HEK293 (cell line): Measurements from ENCODE around the gene CLDN10.

ENCODE experiments used
- CTCF ChIA-PET: fragments of 350-600 bp; formaldehyde crosslinking; extraction: SDS; loops from one replicate; lab custom pipeline; 2021; ENCODE audit warnings: antibody characterized with exemption; lab: Yijun Ruan, JAX
- POLR2A ChIA-PET: fragments of 300-600 bp; formaldehyde crosslinking; extraction: SDS; loops from one replicate; lab custom pipeline; 2020; ENCODE audit warnings: antibody characterized with exemption, inconsistent platforms; lab: Yijun Ruan, JAX
- H3K27ac ChIP-seq: fragments of 200-500 bp; sonication (Bioruptor generic); 2 replicates; pipeline ENCODE4 v1.5.1; 2014; ENCODE audit warnings: low read depth, low read length, control low read depth, inconsistent platforms; ENCODE audit errors: extremely low read depth
- H3K36me3 ChIP-seq, 2 experiments: fragments of 200-500 bp in 1 of 2; sonication (Bioruptor generic) in 1 of 2; 1 replicate in 1 of 2; 2 replicates in 1 of 2; pipeline ENCODE4 v1.5.1; 2014 to 2017; ENCODE audit warnings: inconsistent platforms in 2 of 2, low read length in 2 of 2; ENCODE audit not compliant: control insufficient read depth in 2 of 2, insufficient read depth in 1 of 2
- H3K4me1 ChIP-seq: fragments of 200-500 bp; sonication (Bioruptor generic); 2 replicates; pipeline ENCODE4 v1.5.1; 2014; ENCODE audit warnings: mild to moderate bottlenecking, low read length, inconsistent platforms; ENCODE audit not compliant: control insufficient read depth, insufficient read depth
- H3K4me3 ChIP-seq: 2 replicates; pipeline ENCODE4 v1.5.1; 2011; ENCODE audit warnings: low read depth, mild to moderate bottlenecking, control low read depth, low read length, moderate library complexity
- H3K9me3 ChIP-seq: fragments of 200-500 bp; sonication (Bioruptor generic); 2 replicates; pipeline ENCODE4 v1.5.1; 2014; ENCODE audit warnings: low read depth, low read length, inconsistent platforms; ENCODE audit not compliant: control insufficient read depth, insufficient read depth
- ATF2 ChIP-seq: fragments of 450-650 bp; formaldehyde crosslinking; IDR thresholded peaks from 2 replicates; pipeline ENCODE4 v1.5.1; 2016; ENCODE audit warnings: missing biosample characterization, missing genetic modification characterization, low read depth
- GLI4 ChIP-seq: fragments of 450-650 bp; formaldehyde crosslinking; IDR thresholded peaks from 2 replicates; pipeline ENCODE4 v1.5.1; 2016; ENCODE audit warnings: missing biosample characterization, missing genetic modification characterization
- MZF1 ChIP-seq: fragments of 450-650 bp; formaldehyde crosslinking; IDR thresholded peaks from 2 replicates; pipeline ENCODE4 v1.5.1; 2017; ENCODE audit warnings: missing biosample characterization, missing genetic modification characterization, borderline replicate concordance
- RBAK ChIP-seq: fragments of 450-650 bp; formaldehyde crosslinking; IDR thresholded peaks from 2 replicates; pipeline ENCODE4 v1.5.1; 2016; ENCODE audit warnings: missing biosample characterization, missing genetic modification characterization
- TSHZ1 ChIP-seq: fragments of 450-650 bp; formaldehyde crosslinking; IDR thresholded peaks from 2 replicates; pipeline ENCODE4 v1.5.1; 2016; ENCODE audit warnings: missing biosample characterization, missing genetic modification characterization, borderline replicate concordance
- ZBTB17 ChIP-seq: fragments of 450-650 bp; formaldehyde crosslinking; IDR thresholded peaks from 2 replicates; pipeline ENCODE4 v1.5.1; 2016; ENCODE audit warnings: missing biosample characterization, missing genetic modification characterization
- ZBTB44 ChIP-seq: fragments of 450-650 bp; IDR thresholded peaks from 2 replicates; pipeline ENCODE4 v1.5.1; 2018; ENCODE audit warnings: missing biosample characterization, mild to moderate bottlenecking, missing genetic modification characterization
- ZFP3 ChIP-seq: fragments of 450-650 bp; formaldehyde crosslinking; IDR thresholded peaks from 2 replicates; pipeline ENCODE4 v1.5.1; 2016; ENCODE audit warnings: low read depth, missing biosample characterization, missing genetic modification characterization
- ZNF175 ChIP-seq: fragments of 450-650 bp; formaldehyde crosslinking; IDR thresholded peaks from 2 replicates; pipeline ENCODE4 v1.5.1; 2016; ENCODE audit warnings: missing biosample characterization, missing genetic modification characterization
- ZNF248 ChIP-seq: fragments of 450-650 bp; formaldehyde crosslinking; IDR thresholded peaks from 2 replicates; pipeline ENCODE4 v1.5.1; 2017; ENCODE audit warnings: missing biosample characterization, missing genetic modification characterization
- ZNF48 ChIP-seq: fragments of 450-650 bp; formaldehyde crosslinking; IDR thresholded peaks from 2 replicates; pipeline ENCODE4 v1.5.1; 2016; ENCODE audit warnings: missing biosample characterization, missing genetic modification characterization
- ZNF513 ChIP-seq: fragments of 450-650 bp; IDR thresholded peaks from 2 replicates; pipeline ENCODE4 v1.5.1; 2018; ENCODE audit warnings: missing biosample characterization, missing genetic modification characterization
- ZNF514 ChIP-seq: fragments of 450-650 bp; formaldehyde crosslinking; IDR thresholded peaks from 2 replicates; pipeline ENCODE4 v1.5.1; 2016; ENCODE audit warnings: missing biosample characterization, missing genetic modification characterization
- ZNF660 ChIP-seq: fragments of 450-650 bp; IDR thresholded peaks from 2 replicates; pipeline ENCODE4 v1.5.1; 2018; ENCODE audit warnings: missing biosample characterization, mild to moderate bottlenecking, missing genetic modification characterization
- ZNF670 ChIP-seq: fragments of 450-650 bp; formaldehyde crosslinking; IDR thresholded peaks from 2 replicates; pipeline ENCODE4 v1.5.1; 2016; ENCODE audit warnings: missing biosample characterization, missing genetic modification characterization, low read depth

CLDN10 gene

GRCh38 chr13:95552208-95552538 is 347 bp upstream of the CLDN10 start:
- H3K4me1 ChIP-seq, result peaks cover 4% of the 10 kb centered on the region; the same call in 1 of the 2 replicates
- no peak overlapping the region for H3K4me3 ChIP-seq
- no peak overlapping the region for H3K27ac ChIP-seq
- POLR2A ChIA-PET, result no interaction called here
- H3K36me3 ChIP-seq, result no peaks in the 10 kb centered on the region
- H3K9me3 ChIP-seq, result no peaks in the 10 kb centered on the region
- TF ChIP-seq MZF1 (tag by site-specific recombination), result no peak
- TF ChIP-seq ZNF175 (tag by site-specific recombination), result no peak
- no peak for TF ChIP-seq ZNF660
- no peak for TF ChIP-seq ZNF48 (tag by site-specific recombination)
- no peak for TF ChIP-seq TSHZ1 (tag by site-specific recombination)
- no peak for TF ChIP-seq ZNF248 (tag by site-specific recombination)
- TF ChIP-seq ZNF513 (tag by site-specific recombination), result no peak
- no peak for TF ChIP-seq ZBTB17
- TF ChIP-seq ZBTB44 (tag by site-specific recombination), result no peak
- no peak for TF ChIP-seq ATF2
- no peak for TF ChIP-seq RBAK
- no peak for TF ChIP-seq GLI4
- no peak for TF ChIP-seq ZNF514 (tag by site-specific recombination)
- TF ChIP-seq, all 188 proteins: peak for 0
- CTCF ChIA-PET, result interaction anchor here (0.5 kb wide), 1 partner anchor 16 kb away, joined by 3 read pairs; no protein-coding TSS in a partner anchor

- ChIA-PET CTCF (interaction anchor here (0.6 to 1.0 kb wide), 3 partner anchors 11 to 364 kb away, joined by 3 to 4 read pairs (median 3); no protein-coding TSS in a partner anchor), POLR2A (no interaction called here)
- no peak overlapping the region for H3K4me3 ChIP-seq
Observed at GRCh38 chr13:95553581-95554385, 1.3 kb downstream of the CLDN10 start.

More at GRCh38 chr13:95553581-95554385, 1.3 kb downstream of the CLDN10 start:
- no peaks in the 10 kb centered on the region for H3K4me1 ChIP-seq
- no peaks in the 10 kb centered on the region for H3K9me3 ChIP-seq
- TF ChIP-seq ZNF48 (tag by site-specific recombination) (no peak), ZFP3 (tag by site-specific recombination) (no peak), ZNF670 (tag by site-specific recombination) (no peak)
- TF ChIP-seq, all 188 proteins: peak for 0
- Histone ChIP-seq H3K36me3 (no peaks in the 10 kb centered on the region), H3K27ac (no peak overlapping the region)
